HEK293T (cell line): ENCODE results near the gene TTC38.

ENCODE experiments used
- ARNT ChIP-seq: fragments of 450-650 bp; IDR thresholded peaks from 2 replicates; pipeline ENCODE4 v1.6.1; 2017; ENCODE audit warnings: mild to moderate bottlenecking
- BHLHE40 ChIP-seq: fragments of 450-650 bp; IDR thresholded peaks from 2 replicates; pipeline ENCODE4 v1.6.1; 2016; ENCODE audit warnings: mild to moderate bottlenecking, moderate library complexity, borderline replicate concordance
- FOXA1 ChIP-seq: fragments of 450-650 bp; IDR thresholded peaks from 2 replicates; pipeline ENCODE4 v1.6.1; 2016; ENCODE audit warnings: mild to moderate bottlenecking
- FOXM1 ChIP-seq: fragments of 450-650 bp; IDR thresholded peaks from 2 replicates; pipeline ENCODE4 v1.6.1; 2017; ENCODE audit warnings: mild to moderate bottlenecking, borderline replicate concordance
- NFRKB ChIP-seq: fragments of 450-650 bp; IDR thresholded peaks from 2 replicates; pipeline ENCODE4 v1.6.1; 2016; ENCODE audit warnings: mild to moderate bottlenecking, moderate library complexity
- SP1 ChIP-seq: fragments of 450-650 bp; IDR thresholded peaks from 2 replicates; pipeline ENCODE4 v1.6.1; 2017
- SUZ12 ChIP-seq: fragments of 450-650 bp; IDR thresholded peaks from 2 replicates; pipeline ENCODE4 v1.6.1; 2016; ENCODE audit warnings: mild to moderate bottlenecking

DNA sequence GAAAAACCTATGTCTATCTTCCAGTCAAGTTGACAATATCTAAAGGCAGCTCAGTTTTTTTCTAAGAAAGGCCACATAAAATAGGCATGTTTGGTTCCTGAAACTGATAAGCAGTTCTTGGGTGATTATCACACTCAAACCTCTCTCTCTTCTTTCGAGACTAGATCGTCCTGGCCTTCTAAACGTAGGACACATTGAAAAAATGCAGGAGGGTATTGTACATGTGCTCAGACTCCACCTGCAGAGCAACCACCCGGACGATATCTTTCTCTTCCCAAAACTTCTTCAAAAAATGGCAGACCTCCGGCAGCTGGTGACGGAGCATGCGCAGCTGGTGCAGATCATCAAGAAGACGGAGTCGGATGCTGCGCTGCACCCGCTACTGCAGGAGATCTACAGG lies 32.8 kb upstream of the TTC38 start:
- no peak for TF ChIP-seq BHLHE40
- TF ChIP-seq SP1, result no peak
- TF ChIP-seq ARNT, result no peak
- no peak for TF ChIP-seq SUZ12
- TF ChIP-seq FOXM1, result no peak
- TF ChIP-seq NFRKB, result no peak
- no peak for TF ChIP-seq FOXA1
